ENCODE data around the gene CIDEA.

Gene CIDEA

GRCh38 chr18:12287684-12288402 lies 33.7 kb downstream of the CIDEA start:
- H3K4me3 Mint-ChIP-seq, result peak overlapping the region; percentile 87
- peaks cover 27% of the 10 kb centered on the region for H3K4me1 Mint-ChIP-seq
- TF ChIP-seq, protein P1, sequence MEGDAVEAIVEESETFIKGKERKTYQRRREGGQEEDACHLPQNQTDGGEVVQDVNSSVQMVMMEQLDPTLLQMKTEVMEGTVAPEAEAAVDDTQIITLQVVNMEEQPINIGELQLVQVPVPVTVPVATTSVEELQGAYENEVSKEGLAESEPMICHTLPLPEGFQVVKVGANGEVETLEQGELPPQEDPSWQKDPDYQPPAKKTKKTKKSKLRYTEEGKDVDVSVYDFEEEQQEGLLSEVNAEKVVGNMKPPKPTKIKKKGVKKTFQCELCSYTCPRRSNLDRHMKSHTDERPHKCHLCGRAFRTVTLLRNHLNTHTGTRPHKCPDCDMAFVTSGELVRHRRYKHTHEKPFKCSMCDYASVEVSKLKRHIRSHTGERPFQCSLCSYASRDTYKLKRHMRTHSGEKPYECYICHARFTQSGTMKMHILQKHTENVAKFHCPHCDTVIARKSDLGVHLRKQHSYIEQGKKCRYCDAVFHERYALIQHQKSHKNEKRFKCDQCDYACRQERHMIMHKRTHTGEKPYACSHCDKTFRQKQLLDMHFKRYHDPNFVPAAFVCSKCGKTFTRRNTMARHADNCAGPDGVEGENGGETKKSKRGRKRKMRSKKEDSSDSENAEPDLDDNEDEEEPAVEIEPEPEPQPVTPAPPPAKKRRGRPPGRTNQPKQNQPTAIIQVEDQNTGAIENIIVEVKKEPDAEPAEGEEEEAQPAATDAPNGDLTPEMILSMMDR (IDR thresholded peaks at IDR 0.05), result no peak
- H3K36me3 Mint-ChIP-seq (ENCODE audit: low read depth), result no peaks in the 10 kb centered on the region
- DNase-seq, result peak; percentile 67
- H3K9me3 Mint-ChIP-seq, result no peaks in the 10 kb centered on the region
- no peak overlapping the region for H3K27ac Mint-ChIP-seq
- peaks cover 80% of the 10 kb centered on the region for H3K27me3 Mint-ChIP-seq (ENCODE audit: low read depth, poor library complexity)

DNA sequence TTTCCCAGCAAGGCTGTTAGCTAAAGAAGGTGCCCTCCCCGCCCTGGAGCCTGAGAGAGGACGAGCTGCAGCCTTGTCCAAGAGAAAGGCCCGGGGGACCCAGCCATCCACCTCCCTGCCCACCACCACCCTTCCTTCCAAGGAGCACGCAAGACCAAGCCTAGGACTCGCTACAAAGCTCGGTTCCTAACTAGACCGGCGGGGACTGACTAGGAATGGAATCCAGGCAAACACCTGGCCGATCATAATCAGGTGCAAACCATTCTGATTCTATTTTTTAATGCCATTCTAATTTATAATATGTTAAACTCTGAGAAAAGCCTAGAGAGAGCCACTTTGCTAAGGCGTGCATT lies 34.2 kb downstream of the CIDEA start:
- no peak for DNase-seq
- TF ChIP-seq, protein P1 (IDR thresholded peaks at IDR 0.05), result no peak
- Mint-ChIP-seq H3K4me1 (peaks cover 29% of the 10 kb centered on the region), H3K27ac (no peak overlapping the region), H3K9me3 (no peaks in the 10 kb centered on the region), H3K36me3 (ENCODE audit: low read depth) (no peaks in the 10 kb centered on the region), H3K4me3 (peak overlapping the region; percentile 87), H3K27me3 (ENCODE audit: low read depth, poor library complexity) (peaks cover 75% of the 10 kb centered on the region)

DNA sequence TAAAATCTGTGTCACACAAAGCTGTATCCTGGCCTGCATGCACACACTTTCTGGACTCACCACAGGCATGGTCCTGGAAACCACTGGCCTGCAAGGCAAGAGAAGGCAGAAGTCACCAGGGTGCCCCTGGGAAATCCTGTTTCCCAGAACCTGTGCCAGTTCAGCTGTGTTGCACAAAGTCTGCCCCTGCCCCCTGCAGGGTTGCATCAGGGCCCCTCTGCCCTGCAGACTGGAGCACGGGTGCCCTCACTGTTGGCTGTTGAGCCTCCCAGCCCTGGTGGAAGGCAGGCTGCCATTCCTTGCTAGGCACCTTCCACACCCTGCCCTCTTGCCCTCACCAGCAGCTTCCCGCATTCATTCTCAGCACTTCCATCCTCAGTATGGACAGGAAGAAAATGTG lies 35.9 kb downstream of the CIDEA start:
- no peak for DNase-seq
- H3K27me3 Mint-ChIP-seq (ENCODE audit: low read depth, poor library complexity), result peaks cover 58% of the 10 kb centered on the region
- H3K9me3 Mint-ChIP-seq, result no peaks in the 10 kb centered on the region
- H3K4me1 Mint-ChIP-seq, result peaks cover 29% of the 10 kb centered on the region
- H3K36me3 Mint-ChIP-seq (ENCODE audit: low read depth), result no peaks in the 10 kb centered on the region
- H3K4me3 Mint-ChIP-seq, result no peak overlapping the region
- TF ChIP-seq, protein P1 (IDR thresholded peaks at IDR 0.05), result no peak
- no peak overlapping the region for H3K27ac Mint-ChIP-seq

DNA sequence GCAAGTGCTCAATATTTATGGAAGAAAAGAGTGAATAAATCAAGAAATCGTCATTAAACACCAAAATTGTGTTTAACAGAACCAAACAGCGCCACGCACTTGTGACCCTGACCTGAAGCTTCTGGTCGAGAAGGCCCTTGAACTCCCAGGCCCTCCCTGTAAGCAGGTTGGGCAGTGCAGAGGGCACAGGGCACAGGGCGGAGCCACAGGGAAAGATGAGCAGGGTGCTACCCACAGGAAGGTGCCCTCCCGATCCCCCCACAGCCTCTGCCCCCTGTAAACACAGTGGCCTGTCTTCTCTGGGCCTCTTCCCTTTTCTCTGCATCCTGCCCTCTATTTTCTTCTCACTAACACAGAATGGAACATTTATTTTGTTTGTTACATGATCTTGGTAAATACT lies 37.0 kb downstream of the CIDEA start:
- no peak overlapping the region for H3K27ac Mint-ChIP-seq
- H3K4me3 Mint-ChIP-seq, result no peak overlapping the region
- H3K4me1 Mint-ChIP-seq, result peaks cover 29% of the 10 kb centered on the region
- no peaks in the 10 kb centered on the region for H3K9me3 Mint-ChIP-seq
- no peak for DNase-seq
- no peaks in the 10 kb centered on the region for H3K36me3 Mint-ChIP-seq (ENCODE audit: low read depth)
- TF ChIP-seq, protein P1 (IDR thresholded peaks at IDR 0.05), result no peak
- H3K27me3 Mint-ChIP-seq (ENCODE audit: low read depth, poor library complexity), result peaks cover 47% of the 10 kb centered on the region

DNA sequence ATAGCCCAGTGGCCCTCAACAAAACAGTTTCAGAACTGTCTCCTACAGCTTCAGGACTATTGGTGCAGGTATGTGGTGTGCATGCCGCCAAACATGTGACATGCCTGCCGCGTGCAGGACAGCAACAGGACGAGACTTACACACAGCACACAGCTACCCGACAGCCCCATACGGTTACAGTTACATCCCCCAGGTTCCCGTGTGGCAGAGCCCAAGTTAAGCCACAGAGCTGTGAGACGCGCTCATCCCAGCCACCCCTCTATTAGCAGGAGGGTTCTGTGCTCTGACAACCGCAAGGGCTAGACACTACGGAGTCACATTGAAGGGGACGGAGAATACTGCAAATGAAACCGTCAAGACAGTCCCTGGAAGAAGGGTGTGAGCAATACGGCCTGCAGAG lies 37.5 kb downstream of the CIDEA start:
- TF ChIP-seq, protein P1 (IDR thresholded peaks at IDR 0.05), result no peak
- no peak for DNase-seq
- H3K9me3 Mint-ChIP-seq, result peaks cover under 1% of the 10 kb centered on the region
- H3K36me3 Mint-ChIP-seq (ENCODE audit: low read depth), result no peaks in the 10 kb centered on the region
- H3K4me3 Mint-ChIP-seq, result no peak overlapping the region
- peaks cover 34% of the 10 kb centered on the region for H3K4me1 Mint-ChIP-seq
- peaks cover 42% of the 10 kb centered on the region for H3K27me3 Mint-ChIP-seq (ENCODE audit: low read depth, poor library complexity)
- H3K27ac Mint-ChIP-seq, result no peak overlapping the region

- Mint-ChIP-seq H3K4me3 (no peak overlapping the region), H3K36me3 (ENCODE audit: low read depth) (no peaks in the 10 kb centered on the region), H3K27ac (no peak overlapping the region), H3K27me3 (ENCODE audit: low read depth, poor library complexity) (peaks cover 21% of the 10 kb centered on the region), H3K4me1 (peaks cover 23% of the 10 kb centered on the region), H3K9me3 (peaks cover 12% of the 10 kb centered on the region)
- DNase-seq, result no peak
- TF ChIP-seq, protein P1 (IDR thresholded peaks at IDR 0.05), result no peak
Observed at GRCh38 chr18:12293831-12294230, 39.7 kb downstream of the CIDEA start.

Measured in nephron progenitor cell (in vitro differentiated cells).